Activated effector memory CD4-positive, alpha-beta T cell treated with Interleukin-2 at 50 U/mL for 16 hours (primary cell): Measurements from ENCODE around the gene SMG5.
A peak's percentile ranks its signal among the peaks of the same experiment; 100 is the strongest.

Experiments
- DNase-seq: peaks from one replicate; pipeline ENCODE4 v3.0.0-alpha.2; 2020

The SMG5 gene

DNA sequence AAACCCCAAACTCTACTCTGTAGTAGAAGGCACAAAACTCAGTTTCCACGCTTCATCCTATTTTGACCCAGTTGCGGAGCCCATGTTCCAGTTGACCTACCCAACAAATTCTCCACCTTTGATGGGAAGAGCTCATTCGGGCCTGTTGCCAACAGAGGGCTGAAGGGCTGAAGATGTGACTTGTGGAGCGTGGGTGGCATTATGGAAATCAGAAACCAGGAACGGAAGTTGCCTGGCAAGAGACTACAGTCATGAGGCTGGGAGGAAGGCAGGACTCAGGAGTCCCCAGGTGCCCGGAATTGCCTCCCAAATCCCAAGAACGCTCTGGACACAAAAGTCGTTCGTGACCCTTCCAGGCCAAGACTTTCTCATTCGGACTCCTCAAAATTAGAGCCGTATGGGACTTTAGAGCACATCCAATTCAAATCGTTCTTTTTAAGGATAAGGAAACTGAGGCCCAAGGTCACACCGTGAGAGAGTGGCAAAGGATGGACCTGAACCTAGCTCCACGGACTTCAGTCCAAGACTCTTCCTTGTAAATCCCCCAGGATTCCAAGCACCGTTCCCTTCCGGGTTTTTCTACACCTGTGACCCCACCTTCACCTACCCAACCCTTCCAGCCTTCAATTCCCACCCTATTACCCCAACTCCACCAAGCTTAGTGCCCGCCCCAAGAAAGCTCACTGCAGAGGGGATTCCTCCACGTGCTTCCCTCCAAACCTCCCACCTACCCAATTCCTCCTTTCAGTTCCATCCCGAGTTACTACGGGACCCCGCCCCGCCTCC lies 739 bp downstream of the SMG5 start:
- no peak for DNase-seq

DNA sequence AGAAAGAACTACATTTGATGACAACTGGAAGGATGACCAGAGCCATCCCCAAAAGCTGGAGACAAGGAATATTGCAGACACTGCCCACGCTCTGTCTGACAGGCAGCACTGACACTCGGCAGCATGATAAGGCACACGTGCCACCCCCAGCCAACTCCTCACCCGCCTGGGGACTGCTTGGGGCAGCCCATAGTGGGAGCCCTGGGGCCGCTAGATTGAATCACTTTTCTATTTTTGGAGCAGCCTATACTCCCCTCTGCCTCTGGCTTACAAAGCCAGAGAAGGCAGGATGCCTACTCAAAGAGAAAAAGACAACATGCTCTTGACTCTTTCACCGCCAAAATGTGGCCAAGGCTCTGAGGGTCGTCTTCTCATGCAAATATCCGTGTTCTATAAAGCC lies 1.3 kb downstream of the SMG5 start:
- DNase-seq, result peak; percentile 2

DNA sequence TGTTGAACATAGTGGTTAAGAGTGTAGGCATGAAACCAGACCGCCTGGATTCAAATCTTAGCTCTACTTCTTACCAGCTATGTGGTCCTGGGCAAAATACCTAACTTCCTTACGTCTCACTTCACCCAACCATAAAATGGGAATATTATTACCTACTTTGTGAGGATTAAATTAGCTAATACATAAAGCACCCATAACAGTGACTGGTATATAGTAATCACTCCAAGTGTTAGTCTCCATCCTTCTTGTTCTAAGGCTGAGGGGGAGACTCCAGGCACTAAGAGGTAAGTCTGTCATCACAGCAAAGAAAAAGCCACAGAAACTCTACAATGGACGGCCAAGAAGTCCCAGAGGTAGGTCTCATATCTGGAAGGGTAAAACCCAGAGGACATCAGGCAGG lies 2.8 kb downstream of the SMG5 start:
- no peak for DNase-seq

DNA sequence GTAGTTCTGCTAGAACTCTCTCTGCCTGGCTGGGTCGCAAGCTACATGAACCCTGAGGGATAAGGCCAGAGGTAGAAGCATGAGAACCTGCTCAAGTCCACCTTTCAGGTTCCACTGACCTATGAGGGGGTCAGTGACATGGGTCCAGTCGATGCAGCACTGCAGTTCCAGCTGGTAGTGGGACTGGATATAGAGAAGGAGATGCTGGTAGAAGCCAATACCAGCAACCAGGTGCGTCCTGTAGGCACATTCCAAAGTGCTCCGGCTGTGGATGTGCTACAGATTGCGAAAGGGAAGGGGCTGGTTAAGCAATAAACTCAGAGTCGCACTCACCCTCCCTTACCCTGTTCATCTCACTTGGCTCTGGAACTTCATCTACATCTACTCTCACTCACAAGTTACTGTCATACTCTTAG lies 5.7 kb downstream of the SMG5 start:
- no peak for DNase-seq

DNA sequence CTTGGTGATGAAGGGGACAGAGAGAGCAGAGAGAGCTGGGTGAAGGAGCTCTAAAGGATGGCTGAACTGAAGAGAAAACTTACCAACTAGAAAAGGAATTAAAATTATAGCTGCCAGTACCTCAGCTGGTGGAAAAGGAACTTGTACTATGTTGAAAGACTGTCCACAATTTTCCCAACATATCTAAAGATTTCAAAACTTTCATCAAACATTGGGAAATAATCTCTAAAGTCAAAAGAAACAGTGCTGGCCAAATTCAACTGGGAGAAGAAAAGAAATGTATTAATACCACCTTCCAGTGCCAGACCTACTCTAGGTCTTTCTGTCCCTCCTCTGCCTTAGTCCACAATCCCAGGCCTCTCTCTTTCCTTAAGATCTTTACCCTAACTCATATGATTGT lies 6.1 kb downstream of the SMG5 start:
- no peak for DNase-seq

DNA sequence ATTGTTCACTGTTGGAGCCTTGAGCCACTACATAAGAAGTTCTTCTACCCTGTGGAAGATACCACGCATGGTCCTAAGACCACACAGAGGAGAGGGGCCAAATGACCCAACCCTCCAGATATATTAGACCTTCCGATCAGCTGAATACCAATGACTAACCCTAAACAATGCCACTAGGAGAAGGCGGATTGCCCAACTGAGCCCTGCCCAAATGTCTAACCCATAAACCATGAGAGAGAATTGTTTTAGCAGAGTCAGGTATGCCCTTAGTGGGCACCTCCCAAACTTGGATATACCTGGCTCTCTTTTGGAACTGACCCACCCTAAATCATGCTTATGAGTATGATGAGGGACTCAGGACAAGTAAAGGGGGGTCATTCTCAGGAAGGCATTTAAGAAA lies 12.3 kb downstream of the SMG5 start:
- DNase-seq, result no peak

DNA sequence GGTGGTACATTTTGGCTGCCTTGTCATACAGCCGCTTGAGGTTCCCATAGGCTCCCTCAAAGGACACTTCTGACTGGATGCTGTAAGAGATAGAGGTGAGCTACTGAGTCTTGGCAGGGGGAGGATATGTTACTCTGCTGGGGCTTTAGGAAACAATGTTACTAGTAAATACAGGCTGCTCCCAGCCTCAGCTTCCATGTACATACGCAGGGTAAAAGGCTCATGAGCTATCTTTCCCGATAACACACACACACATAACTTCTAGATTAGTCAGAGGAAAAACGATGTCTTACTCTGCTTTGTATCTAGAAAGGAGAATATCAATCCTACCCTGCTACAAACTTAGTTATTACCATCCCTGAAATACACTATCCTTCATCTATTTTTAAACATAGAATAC lies 14.3 kb downstream of the SMG5 start:
- no peak for DNase-seq

DNA sequence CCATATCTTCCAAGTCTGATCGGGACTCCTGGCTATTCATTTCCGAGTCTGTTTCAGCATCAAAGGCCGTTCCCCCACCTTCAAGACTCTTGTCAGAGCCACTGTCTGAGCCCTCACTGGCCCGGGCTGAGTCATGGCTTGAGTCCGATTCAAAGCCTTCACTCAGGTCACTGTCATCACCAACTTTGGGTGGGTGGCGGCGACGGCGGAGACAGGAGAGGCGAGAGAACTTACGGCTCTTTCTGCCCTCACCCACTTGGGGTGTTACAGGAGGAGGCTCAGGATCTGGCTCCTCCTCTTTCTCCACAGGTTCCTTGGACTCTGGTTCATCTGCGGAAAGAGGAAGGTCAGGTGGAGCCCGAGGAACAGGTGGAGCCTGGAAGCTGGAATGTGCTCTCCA lies 16.6 kb downstream of the SMG5 start:
- no peak for DNase-seq

DNA sequence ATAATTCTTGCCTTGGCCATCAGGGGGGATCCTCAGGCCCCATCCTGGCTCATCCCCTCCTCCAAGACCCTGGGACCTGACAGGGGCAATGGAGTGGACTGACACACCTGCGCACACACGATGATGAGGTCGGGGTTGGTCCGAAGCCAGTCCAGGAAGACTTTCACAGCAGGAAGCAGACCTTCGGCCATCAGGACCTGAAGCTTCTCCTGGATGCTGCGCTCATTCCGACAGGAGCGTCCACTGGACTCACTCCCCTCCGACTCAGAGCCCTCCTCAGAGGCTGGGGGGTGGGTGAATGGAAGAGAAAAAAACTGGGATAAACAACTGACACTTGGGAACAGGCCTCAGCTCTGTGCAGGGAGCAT lies 19.4 kb downstream of the SMG5 start:
- DNase-seq, result no peak

DNA sequence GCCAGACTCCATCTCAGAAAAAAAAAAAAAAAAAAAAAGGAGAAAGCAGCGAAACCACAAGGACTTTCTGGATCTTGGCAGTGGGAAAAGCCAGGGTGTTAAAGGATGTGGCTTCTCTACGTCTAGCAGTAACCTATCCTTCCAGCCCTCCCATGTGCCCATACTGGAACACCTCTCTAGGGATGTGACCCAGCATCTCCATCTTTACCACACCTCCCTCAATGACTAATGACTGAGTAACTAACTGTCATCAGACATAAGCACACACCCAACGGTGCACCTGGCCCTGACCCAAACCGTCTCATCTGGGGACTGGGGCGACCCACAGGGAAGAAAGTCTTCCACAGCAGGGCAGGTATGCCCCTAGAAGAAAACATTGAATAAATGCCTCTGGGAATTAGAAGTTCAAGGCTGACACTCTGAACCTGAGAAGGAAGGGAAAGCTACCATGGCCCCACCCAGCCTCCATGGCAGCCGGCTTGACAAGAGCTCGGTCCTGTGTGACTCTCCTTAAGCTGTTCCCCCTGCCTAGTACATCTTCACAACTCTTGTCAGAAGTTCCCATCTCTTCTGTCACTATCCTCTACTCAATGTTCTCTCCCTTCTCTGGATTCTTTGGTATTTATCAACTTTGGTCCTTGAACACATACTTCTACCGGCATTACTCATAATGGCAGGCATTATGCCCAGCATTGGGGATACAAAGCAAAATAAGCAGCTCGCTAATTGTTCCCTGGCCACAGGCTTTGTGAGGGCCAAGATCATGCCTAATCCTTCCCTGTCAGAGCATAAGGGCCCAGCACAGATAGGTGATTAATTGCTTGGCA lies 20.0 kb downstream of the SMG5 start:
- no peak for DNase-seq

DNA sequence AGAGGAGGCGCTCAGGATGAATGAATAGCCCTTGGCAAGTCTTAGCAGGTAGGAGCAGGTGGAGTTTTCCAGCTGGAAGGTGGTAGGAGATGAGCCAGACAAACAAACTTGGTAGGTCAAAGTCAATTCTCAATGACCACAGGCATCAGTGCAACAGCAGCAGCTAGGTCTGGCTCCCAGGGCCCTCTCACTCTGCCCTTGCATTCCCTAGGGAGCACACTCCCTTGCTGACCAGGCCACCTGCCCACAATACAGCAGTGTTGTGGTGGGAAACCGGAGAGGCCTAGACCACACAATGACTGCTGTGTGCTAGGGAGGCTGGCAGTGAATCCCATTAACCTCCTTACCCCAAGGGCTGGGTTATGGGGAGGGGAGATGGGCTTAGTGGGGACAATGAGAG lies 21.7 kb downstream of the SMG5 start:
- DNase-seq, result no peak

DNA sequence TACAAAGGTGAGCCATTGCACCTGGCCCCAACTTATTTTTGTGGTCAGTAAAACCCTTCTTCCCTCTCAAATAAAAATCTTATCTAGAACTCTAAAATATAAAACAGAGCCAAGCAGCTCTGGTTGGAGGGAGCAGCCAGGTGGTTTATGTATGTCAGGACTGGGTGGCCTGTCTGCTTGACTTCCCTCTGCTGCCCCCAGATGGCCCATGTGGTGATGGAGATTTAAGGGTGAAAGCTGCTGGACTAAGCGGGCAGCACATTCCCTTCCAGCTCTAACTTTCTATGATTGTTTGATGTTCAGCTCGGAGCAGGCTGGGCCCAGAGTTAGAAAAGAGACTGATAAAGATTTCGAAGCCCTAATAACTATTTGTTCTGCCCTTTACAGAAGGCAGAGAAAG lies 22.8 kb downstream of the SMG5 start:
- no peak for DNase-seq

DNA sequence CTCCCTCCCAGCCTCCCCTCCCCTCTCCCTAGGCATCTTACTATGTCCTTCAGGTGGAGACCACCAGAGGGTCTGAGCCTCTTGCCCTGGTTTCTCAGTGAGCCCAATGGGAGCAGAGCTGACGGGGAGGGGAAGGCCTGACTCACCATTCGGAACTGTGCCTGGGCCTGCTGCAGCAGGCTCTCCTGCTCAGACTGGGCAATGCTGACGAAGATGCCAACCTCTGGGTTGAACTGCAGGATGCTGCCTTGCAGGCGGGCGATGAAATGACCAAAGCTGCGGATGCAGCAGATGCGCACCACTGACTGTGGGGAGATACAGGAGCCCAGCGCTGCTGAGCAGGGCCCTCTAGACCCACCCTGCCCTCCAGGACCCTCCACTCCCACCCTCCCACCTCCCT lies 23.8 kb downstream of the SMG5 start:
- DNase-seq, result no peak

DNA sequence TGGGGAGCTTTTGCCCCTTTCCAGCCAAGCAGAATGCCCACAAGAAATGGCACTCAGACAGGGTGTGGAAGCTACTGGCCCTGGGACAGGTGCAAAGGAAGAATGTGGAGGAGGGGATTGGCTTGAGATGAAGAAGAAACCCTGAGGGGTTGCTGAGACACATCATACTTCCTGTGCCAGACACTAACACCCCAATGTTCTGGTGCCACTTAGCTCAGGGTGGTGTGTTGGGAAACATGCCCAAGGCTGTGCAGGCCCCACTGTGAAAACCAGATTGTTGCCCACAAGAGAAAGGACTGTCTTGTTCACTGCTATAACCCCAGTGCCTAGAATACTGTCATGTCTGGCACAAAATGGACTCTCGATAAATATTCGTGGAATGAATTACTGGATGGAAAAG lies 24.9 kb downstream of the SMG5 start:
- no peak for DNase-seq

DNA sequence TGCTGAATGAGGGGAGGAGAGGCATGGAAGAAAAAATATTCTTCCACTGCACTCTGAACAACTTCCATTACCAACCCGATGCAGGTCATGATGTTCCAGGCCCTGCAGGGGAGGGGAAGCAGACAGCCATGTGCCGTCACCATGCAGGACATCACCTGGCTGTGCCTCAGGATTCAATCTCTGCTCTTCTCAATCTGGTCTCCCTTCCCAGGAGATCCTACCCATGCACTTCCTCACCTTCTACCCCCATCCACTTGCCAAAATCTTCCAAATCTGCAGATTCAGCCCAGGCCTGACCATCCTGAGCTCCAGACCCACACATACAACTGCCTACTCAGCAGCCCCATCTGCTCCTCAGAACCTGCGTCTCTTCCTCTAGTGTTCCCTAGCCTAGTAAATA lies 29.0 kb downstream of the SMG5 start:
- no peak for DNase-seq

DNA sequence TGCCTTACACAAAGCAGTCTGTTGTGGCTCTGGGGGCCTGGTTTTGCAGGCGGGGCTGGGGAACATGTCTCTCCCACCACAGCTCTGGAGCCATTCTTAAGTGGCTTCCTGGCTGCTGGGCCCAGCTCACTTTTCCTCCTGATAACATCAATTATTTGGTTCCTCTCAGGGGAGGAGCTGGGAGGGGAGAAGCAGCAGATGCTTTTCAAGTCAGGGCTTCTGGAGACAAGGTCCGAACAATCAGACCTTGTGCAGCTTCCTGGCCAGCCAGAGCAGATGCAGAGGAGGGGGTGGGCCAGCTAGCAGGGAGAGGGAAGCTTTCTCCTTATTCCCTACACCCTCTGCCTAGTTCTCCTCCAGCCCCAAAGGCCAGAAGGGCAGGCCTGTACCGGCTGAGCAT lies 31.1 kb downstream of the SMG5 start:
- DNase-seq, result no peak

DNA sequence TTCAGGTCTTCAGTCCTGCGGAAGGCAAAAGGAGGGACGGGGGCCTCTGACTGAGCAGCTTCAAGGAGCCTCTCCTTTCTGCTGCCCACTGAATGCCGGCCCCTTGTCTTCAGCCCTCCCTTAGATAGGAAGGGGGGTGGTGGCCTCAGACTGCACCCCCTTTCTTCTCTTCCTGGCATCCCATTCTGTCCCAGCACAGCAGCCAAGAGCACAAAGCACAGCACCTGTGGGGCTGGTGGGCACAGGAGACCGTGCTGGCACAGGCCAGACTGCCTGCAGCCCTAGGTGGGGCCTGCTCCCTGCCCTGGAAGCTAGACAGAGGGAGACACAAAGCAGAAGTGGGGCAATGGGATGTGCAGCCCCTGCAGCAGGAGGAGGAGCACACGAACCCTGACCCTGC lies 33.0 kb downstream of the SMG5 start:
- no peak for DNase-seq

DNA sequence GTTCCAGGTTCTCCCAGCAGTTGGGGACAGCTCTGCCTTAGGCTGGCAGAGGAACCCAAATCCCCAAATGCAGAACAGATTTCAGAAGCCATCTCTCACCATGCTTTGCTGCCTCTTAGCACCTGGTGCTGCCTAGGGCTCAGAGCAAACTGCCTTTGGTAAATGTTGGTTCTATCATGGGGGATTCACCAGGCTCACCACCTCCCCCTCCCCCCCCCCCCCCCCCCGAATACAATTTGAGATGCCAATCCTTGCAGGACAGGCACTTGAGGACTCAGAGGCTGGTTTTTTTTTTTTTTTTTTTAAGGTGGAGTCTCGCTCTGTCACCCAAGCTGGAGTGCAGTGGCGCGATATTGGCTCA lies 34.3 kb downstream of the SMG5 start:
- no peak for DNase-seq

DNA sequence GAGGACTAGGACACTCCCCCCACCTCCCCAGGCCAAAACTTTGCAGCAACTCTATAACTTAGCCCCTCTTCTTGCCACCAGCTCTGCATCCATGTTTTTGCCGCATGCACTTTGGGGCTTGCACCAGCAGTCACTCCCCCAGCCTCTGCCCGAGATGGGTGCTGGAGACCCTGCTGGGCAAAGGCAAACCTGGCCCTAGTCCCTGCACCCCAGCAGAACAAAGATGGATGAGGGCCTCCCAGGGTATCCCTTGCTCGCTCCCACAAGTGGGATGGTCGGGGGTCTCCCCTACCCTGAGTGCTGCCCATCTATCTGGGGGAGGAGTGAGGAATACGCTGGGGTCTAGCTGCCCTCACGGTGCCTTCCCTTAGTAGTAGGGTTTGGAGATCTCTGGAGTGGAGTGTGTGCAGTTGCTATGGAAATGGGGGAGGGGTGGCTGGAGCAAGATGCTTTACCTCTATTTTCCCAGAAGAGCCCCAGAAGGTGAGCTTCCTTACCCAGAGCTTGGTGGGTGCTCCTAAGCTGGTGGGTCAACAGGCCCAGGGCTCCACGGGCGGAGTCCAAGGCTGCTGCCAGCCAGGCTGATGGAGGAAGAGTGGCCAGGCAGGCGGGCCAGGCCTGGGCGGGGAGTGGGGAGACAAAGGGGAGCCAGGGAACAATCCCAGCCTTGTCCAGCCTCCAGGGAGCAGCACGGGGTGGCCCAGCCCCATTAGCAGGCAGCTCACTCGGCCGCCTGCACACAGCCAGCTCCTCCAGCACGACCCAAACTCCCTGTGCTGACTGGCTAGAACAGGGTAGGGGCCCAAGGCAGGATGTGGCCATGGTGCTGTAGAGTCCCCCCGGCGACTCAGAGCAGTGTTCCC lies 34.9 kb downstream of the SMG5 start, which contains the start of gene PAQR6:
TSS of gene PAQR6 (minus strand) at position 597 of the 863 bp plus-strand sequence. CDS start 1,325 bp downstream, outside the sequence.
- DNase-seq, result no peak

DNA sequence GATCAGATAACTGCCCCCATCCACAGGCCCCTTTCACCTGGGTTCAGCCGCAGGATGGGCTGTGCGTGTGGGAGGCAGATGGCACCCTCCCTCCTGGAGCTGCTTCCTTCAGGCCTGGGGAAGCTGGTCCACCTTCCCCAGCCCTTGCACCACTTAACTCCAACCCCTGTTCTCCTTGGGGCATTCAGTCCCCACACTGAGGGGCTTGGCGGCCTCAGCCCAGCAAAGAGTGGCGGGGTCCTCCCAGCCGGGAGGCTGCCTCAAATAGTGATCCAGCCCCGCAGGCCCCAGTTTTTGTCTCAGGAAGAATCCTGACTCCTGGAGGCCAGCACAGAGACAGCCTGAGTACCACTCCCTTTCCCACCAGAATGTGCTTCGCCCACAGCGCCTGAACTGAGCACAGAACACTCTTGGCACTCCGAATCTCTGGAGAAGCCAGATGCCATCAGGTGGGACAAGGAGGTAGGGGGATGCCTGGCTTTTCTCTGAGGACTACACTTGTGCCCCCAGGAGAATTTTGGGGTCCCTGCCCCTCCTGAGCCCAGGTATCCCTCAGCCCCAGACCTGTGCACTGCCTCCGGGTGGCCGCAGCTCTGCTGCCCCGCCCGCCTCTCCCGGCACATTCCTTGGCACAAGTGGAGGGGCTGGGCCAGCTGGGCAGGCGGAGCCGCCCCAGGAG lies 35.7 kb downstream of the SMG5 start:
- no peak for DNase-seq

DNA sequence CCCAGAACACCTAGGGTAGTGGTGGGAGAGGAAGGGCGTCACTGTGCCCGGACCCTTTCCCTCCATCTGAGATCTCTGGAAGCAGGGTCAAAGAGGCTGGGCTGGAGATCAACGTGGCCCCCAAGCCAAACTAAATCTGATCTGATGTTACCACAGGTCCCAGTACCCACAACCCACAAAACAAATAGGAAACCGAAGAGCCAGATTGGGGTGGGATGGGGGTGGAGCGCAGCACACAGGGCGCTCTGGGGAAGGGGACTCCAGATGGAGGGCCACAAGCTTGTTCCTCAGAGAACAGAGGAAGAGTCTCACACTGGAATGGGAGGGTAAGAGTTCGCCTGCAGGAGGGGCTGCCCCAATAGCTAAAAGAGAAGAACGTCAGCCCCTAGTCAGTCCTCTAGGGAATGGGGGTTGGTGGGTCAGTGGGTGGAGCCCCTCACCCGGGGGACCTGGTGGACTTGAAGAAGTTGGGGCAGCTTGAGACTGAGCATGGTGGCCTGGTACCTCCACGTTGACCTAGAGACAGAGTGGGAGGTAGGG lies 36.3 kb downstream of the SMG5 start:
- no peak for DNase-seq

DNA sequence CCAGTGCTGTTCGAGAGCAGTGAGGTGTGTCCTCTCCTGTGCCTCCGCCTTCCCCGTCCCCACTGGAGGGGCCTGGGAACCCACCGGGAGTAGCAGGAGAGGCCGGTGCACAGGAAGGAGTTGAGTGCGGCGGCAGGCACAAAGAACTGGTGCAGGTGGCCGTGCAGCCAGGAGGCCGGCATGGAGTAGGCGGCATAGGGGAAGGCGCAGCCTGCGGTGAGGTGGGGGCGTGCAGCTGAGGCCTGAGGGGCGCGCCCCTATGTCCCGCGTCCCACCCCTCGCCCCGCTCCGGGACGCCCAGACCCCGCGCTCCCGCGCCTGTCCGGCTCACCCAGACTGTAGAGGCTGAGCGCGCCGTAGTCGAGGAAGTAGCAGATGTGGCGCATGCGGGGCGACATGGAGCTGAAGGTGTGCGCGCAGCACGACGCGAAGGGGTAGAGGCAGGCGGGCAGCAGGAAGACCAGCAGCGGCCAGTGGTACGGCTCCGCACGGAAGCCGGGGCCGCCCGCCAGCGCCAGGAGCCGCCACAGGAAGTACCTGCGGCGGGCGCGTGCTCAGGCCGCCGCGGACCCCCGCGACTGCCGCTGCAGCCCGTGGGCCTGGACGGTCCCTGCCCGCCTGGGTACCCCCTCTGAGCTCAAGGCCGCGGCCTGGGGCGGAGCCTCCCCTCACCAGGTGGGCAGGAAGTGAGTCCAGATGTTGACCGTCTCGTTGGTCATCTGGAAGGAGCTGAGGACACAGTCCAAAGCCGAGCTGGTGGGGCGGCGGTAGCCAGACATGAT lies 37.0 kb downstream of the SMG5 start:
- peak; percentile 26 for DNase-seq
